ENCODE results near the gene CRBN. TPM values are rescaled to one million over a fixed set of nuclear protein-coding genes. Genes with fewer than 3 reads are reported as not detected.
A peak's percentile ranks its signal among the peaks of the same experiment; 100 is the strongest.

CRBN gene
- total RNA-seq, result 36.8 and 42.5 TPM in 2 replicates

- peaks cover 48% of the 10 kb centered on the region for H3K4me1 Mint-ChIP-seq (ENCODE audit: low read depth)
- intact Hi-C loops (cut with micrococcal nuclease), result loop anchor here (1.0 to 5.0 kb wide), 5 partner anchors 8 to 1943 kb away; partner anchors contain the start of genes ARL8B, ITPR1, SETMAR and TRNT1
- peaks cover 18% of the 10 kb centered on the region for H3K36me3 Mint-ChIP-seq (ENCODE audit: low read depth)
Measured at GRCh38 chr3:3179407-3180094, at the start of gene CRBN. TSS of gene CRBN (minus strand) at chr3:3179691. CDS start at chr3:3179687, 4 bp downstream.

GRCh38 chr3:3227640-3228039, 48.1 kb upstream of the CRBN start:
- H3K4me3 Mint-ChIP-seq, result no peak overlapping the region
- H3K27me3 Mint-ChIP-seq (ENCODE audit: insufficient read depth), result no peaks in the 10 kb centered on the region
- intact Hi-C loops (cut with micrococcal nuclease), result no loop called here
- no peaks in the 10 kb centered on the region for H3K4me1 Mint-ChIP-seq (ENCODE audit: low read depth)
- no peak for DNase-seq (ENCODE audit: low spot score)
- no peaks in the 10 kb centered on the region for H3K9me3 Mint-ChIP-seq
- H3K36me3 Mint-ChIP-seq (ENCODE audit: low read depth), result no peaks in the 10 kb centered on the region
- H3K27ac Mint-ChIP-seq, result no peak overlapping the region

More at GRCh38 chr3:3179407-3180094, at the start of gene CRBN:
- Mint-ChIP-seq H3K4me3 (peak within 1 kb of the TSS; percentile 96), H3K27ac (peak within 1 kb of the TSS; percentile 85), H3K9me3 (no peaks in the 10 kb centered on the region), H3K27me3 (ENCODE audit: insufficient read depth) (peaks cover 3% of the 10 kb centered on the region)
- peak; percentile 86 for DNase-seq (ENCODE audit: low spot score)

- no peaks in the 10 kb centered on the region for H3K9me3 Mint-ChIP-seq
- no peaks in the 10 kb centered on the region for H3K4me1 Mint-ChIP-seq (ENCODE audit: low read depth)
- intact Hi-C loops (cut with micrococcal nuclease), result no loop called here
- H3K36me3 Mint-ChIP-seq (ENCODE audit: low read depth), result no peaks in the 10 kb centered on the region
- no peak overlapping the region for H3K4me3 Mint-ChIP-seq
- H3K27me3 Mint-ChIP-seq (ENCODE audit: insufficient read depth), result peaks cover 2% of the 10 kb centered on the region
- DNase-seq (ENCODE audit: low spot score), result no peak
- H3K27ac Mint-ChIP-seq, result no peak overlapping the region
Measured at GRCh38 chr3:3221528-3221927, 42.0 kb upstream of the CRBN start.

- no peak overlapping the region for H3K4me3 Mint-ChIP-seq
- H3K36me3 Mint-ChIP-seq (ENCODE audit: low read depth), result no peaks in the 10 kb centered on the region
- H3K4me1 Mint-ChIP-seq (ENCODE audit: low read depth), result no peaks in the 10 kb centered on the region
- no peaks in the 10 kb centered on the region for H3K27me3 Mint-ChIP-seq (ENCODE audit: insufficient read depth)
- no peaks in the 10 kb centered on the region for H3K9me3 Mint-ChIP-seq
- DNase-seq (ENCODE audit: low spot score), result no peak
- no peak overlapping the region for H3K27ac Mint-ChIP-seq
- intact Hi-C loops (cut with micrococcal nuclease), result no loop called here
Measured at GRCh38 chr3:3216401-3216800, 36.9 kb upstream of the CRBN start.

- H3K4me3 Mint-ChIP-seq, result no peak overlapping the region
- H3K4me1 Mint-ChIP-seq (ENCODE audit: low read depth), result no peaks in the 10 kb centered on the region
- no peaks in the 10 kb centered on the region for H3K9me3 Mint-ChIP-seq
- intact Hi-C loops (cut with micrococcal nuclease), result no loop called here
- H3K27ac Mint-ChIP-seq, result no peak overlapping the region
- no peaks in the 10 kb centered on the region for H3K27me3 Mint-ChIP-seq (ENCODE audit: insufficient read depth)
- H3K36me3 Mint-ChIP-seq (ENCODE audit: low read depth), result no peaks in the 10 kb centered on the region
- DNase-seq (ENCODE audit: low spot score), result no peak
Measured at GRCh38 chr3:3212781-3213440, 33.4 kb upstream of the CRBN start.

GRCh38 chr3:3209714-3210113, 30.2 kb upstream of the CRBN start:
- Mint-ChIP-seq H3K27me3 (ENCODE audit: insufficient read depth) (no peaks in the 10 kb centered on the region), H3K4me1 (ENCODE audit: low read depth) (no peaks in the 10 kb centered on the region), H3K4me3 (no peak overlapping the region), H3K9me3 (no peaks in the 10 kb centered on the region), H3K27ac (no peak overlapping the region), H3K36me3 (ENCODE audit: low read depth) (no peaks in the 10 kb centered on the region)
- DNase-seq (ENCODE audit: low spot score), result no peak
- intact Hi-C loops (cut with micrococcal nuclease), result no loop called here

GRCh38 chr3:3209057-3209456, 29.6 kb upstream of the CRBN start:
- intact Hi-C loops (cut with micrococcal nuclease), result no loop called here
- H3K36me3 Mint-ChIP-seq (ENCODE audit: low read depth), result no peaks in the 10 kb centered on the region
- DNase-seq (ENCODE audit: low spot score), result no peak
- no peak overlapping the region for H3K27ac Mint-ChIP-seq
- no peaks in the 10 kb centered on the region for H3K9me3 Mint-ChIP-seq
- no peak overlapping the region for H3K4me3 Mint-ChIP-seq
- H3K4me1 Mint-ChIP-seq (ENCODE audit: low read depth), result no peaks in the 10 kb centered on the region
- no peaks in the 10 kb centered on the region for H3K27me3 Mint-ChIP-seq (ENCODE audit: insufficient read depth)

GRCh38 chr3:3201611-3202010, 22.1 kb upstream of the CRBN start:
- H3K36me3 Mint-ChIP-seq (ENCODE audit: low read depth), result no peaks in the 10 kb centered on the region
- intact Hi-C loops (cut with micrococcal nuclease), result no loop called here

GRCh38 chr3:3200632-3201212, 21.2 kb upstream of the CRBN start:
- no peak for DNase-seq (ENCODE audit: low spot score)
- no peaks in the 10 kb centered on the region for H3K4me1 Mint-ChIP-seq (ENCODE audit: low read depth)
- H3K4me3 Mint-ChIP-seq, result no peak overlapping the region
- H3K27ac Mint-ChIP-seq, result no peak overlapping the region
- no peaks in the 10 kb centered on the region for H3K27me3 Mint-ChIP-seq (ENCODE audit: insufficient read depth)
- no peaks in the 10 kb centered on the region for H3K9me3 Mint-ChIP-seq
- no peaks in the 10 kb centered on the region for H3K36me3 Mint-ChIP-seq (ENCODE audit: low read depth)
- intact Hi-C loops (cut with micrococcal nuclease), result loop anchor here (1.0 kb wide), 1 partner anchor 1090 kb away; no protein-coding TSS in a partner anchor

More at GRCh38 chr3:3201611-3202010, 22.1 kb upstream of the CRBN start:
- Mint-ChIP-seq H3K27ac (no peak overlapping the region), H3K9me3 (no peaks in the 10 kb centered on the region), H3K4me1 (ENCODE audit: low read depth) (no peaks in the 10 kb centered on the region), H3K27me3 (ENCODE audit: insufficient read depth) (no peaks in the 10 kb centered on the region), H3K4me3 (no peak overlapping the region)
- no peak for DNase-seq (ENCODE audit: low spot score)

GRCh38 chr3:3199306-3199705, 19.8 kb upstream of the CRBN start:
- Mint-ChIP-seq H3K4me1 (ENCODE audit: low read depth) (no peaks in the 10 kb centered on the region), H3K4me3 (no peak overlapping the region), H3K27me3 (ENCODE audit: insufficient read depth) (no peaks in the 10 kb centered on the region), H3K27ac (no peak overlapping the region), H3K9me3 (no peaks in the 10 kb centered on the region), H3K36me3 (ENCODE audit: low read depth) (no peaks in the 10 kb centered on the region)
- DNase-seq (ENCODE audit: low spot score), result no peak
- intact Hi-C loops (cut with micrococcal nuclease), result no loop called here

GRCh38 chr3:3196148-3196861, 16.8 kb upstream of the CRBN start:
- no peak for DNase-seq (ENCODE audit: low spot score)
- Mint-ChIP-seq H3K27ac (no peak overlapping the region), H3K27me3 (ENCODE audit: insufficient read depth) (no peaks in the 10 kb centered on the region), H3K36me3 (ENCODE audit: low read depth) (no peaks in the 10 kb centered on the region), H3K4me1 (ENCODE audit: low read depth) (peaks cover 15% of the 10 kb centered on the region), H3K9me3 (no peaks in the 10 kb centered on the region), H3K4me3 (no peak overlapping the region)
- intact Hi-C loops (cut with micrococcal nuclease), result no loop called here

GRCh38 chr3:3194861-3195260, 15.4 kb upstream of the CRBN start:
- Mint-ChIP-seq H3K27me3 (ENCODE audit: insufficient read depth) (no peaks in the 10 kb centered on the region), H3K4me3 (no peak overlapping the region), H3K27ac (no peak overlapping the region), H3K4me1 (ENCODE audit: low read depth) (peaks cover 15% of the 10 kb centered on the region), H3K36me3 (ENCODE audit: low read depth) (no peaks in the 10 kb centered on the region), H3K9me3 (no peaks in the 10 kb centered on the region)
- no peak for DNase-seq (ENCODE audit: low spot score)
- intact Hi-C loops (cut with micrococcal nuclease), result no loop called here

- intact Hi-C loops (cut with micrococcal nuclease), result no loop called here
- DNase-seq (ENCODE audit: low spot score), result no peak
- H3K27ac Mint-ChIP-seq, result no peak overlapping the region
- no peak overlapping the region for H3K4me3 Mint-ChIP-seq
- no peaks in the 10 kb centered on the region for H3K36me3 Mint-ChIP-seq (ENCODE audit: low read depth)
- peaks cover 2% of the 10 kb centered on the region for H3K27me3 Mint-ChIP-seq (ENCODE audit: insufficient read depth)
- H3K4me1 Mint-ChIP-seq (ENCODE audit: low read depth), result peaks cover 15% of the 10 kb centered on the region
- H3K9me3 Mint-ChIP-seq, result no peaks in the 10 kb centered on the region
Measured at GRCh38 chr3:3192286-3192675, 12.8 kb upstream of the CRBN start.

Measured in activated T-helper 1 cell treated with anti-CD3 and anti-CD28 coated beads, Interleukin-12 subunit alpha, Interleukin-12 subunit beta, Interleukin-2, Interleukin-4 antibody, amounts not matched to agents 30 ng/mL and 10 ng/mL and 1 ng/mL, durations not matched to agents 14 hours and 24 hours and 36 hours (primary cell).